Skeletal muscle satellite cell (primary cell): ENCODE results near the gene RAB26. TPM values are rescaled to one million over a fixed set of nuclear protein-coding genes. Genes with fewer than 3 reads are reported as not detected.
A peak's percentile ranks its signal among the peaks of the same experiment; 100 is the strongest.
"Not testable (repeated sequence)": the region's sequence is repeated elsewhere in the genome, so short reads cannot be mapped to it uniquely, and the experiment has no call there.

Experiments
- H3K27me3 ChIP-seq: 2 replicates; pipeline ENCODE4 v1.7.0; 2013; ENCODE audit warnings: low read length; ENCODE audit not compliant: control insufficient read depth, insufficient read depth
- H3K36me3 ChIP-seq: 2 replicates; pipeline ENCODE4 v1.7.0; 2013; ENCODE audit warnings: mild to moderate bottlenecking, control low read depth, low read length; ENCODE audit not compliant: insufficient read depth
- H3K4me1 ChIP-seq: 2 replicates; pipeline ENCODE4 v1.7.0; 2013; ENCODE audit warnings: low read length; ENCODE audit not compliant: control insufficient read depth, insufficient read depth
- H3K4me2 ChIP-seq: 2 replicates; pipeline ENCODE4 v1.7.0; 2013; ENCODE audit warnings: mild to moderate bottlenecking, low read length
- H3K4me3 ChIP-seq: 2 replicates; pipeline ENCODE4 v1.7.0; 2013; ENCODE audit warnings: low read length
- H3K9ac ChIP-seq: 2 replicates; pipeline ENCODE4 v1.7.0; 2013; ENCODE audit warnings: mild to moderate bottlenecking, low read depth, low read length, moderate library complexity
- H3K9me3 ChIP-seq: replicated peaks from 2 replicates; pipeline ENCODE4 v1.7.0; 2013; ENCODE audit warnings: mild to moderate bottlenecking, control low read depth, low read length
- total RNA-seq: library from RNA; depleted of rRNA; stranded (reverse); fragments of >200 nt; gene quantifications from 2 replicates; pipeline ENCODE4 v1.2.3, GENCODE V29; 2012; rRNA removed

Gene RAB26, protein sequence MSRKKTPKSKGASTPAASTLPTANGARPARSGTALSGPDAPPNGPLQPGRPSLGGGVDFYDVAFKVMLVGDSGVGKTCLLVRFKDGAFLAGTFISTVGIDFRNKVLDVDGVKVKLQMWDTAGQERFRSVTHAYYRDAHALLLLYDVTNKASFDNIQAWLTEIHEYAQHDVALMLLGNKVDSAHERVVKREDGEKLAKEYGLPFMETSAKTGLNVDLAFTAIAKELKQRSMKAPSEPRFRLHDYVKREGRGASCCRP
- total RNA-seq: 0.66 TPM in 1 of 2 replicates, not detected in the other

DNA sequence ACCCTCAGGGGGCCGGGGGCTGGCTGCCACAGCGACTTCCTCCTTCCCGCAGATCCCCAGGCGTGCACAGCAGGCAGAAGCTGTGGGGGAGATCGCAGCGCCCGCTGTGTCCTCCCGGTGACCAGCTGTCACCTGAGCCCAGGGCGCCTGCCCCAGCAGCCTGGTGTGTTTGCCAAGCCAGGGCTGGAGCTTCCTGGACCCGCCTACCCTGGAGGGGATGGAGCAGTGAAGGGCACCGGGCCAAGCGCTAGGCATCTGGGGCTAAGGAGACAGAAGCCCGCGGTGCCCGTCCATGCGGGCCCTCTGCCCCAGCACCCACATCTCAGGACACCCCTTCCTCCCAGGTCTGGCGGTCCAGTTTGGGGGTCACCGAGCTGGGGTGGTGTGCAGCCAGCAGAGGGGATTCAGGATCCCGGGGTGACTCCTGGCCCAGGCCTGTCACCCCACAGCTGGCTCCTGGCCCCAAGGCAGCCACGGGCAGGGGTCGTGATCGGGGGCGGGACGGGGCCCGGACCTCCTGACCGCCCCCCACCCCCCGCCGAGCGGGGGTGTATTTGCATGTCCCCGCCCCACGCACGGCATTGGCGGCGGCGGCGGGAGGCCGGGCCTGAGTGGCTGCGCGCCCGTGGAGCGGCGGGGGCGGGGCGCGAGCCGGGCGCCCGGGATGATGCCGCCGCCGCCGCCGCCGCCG is at the start of gene RAB26:
Gene RAB26 (plus strand): TSS at position 645 of the 691 bp plus-strand sequence. CDS start 159 bp downstream, outside the sequence.
- H3K27me3 ChIP-seq: no peaks in the 10 kb centered on the region
- H3K9me3 ChIP-seq: no peaks in the 10 kb centered on the region
- peak within 1 kb of the TSS; percentile 64 for H3K4me3 ChIP-seq
- peaks cover 18% of the 10 kb centered on the region for H3K36me3 ChIP-seq
- peak within 1 kb of the TSS; percentile 48 for H3K9ac ChIP-seq
- H3K4me2 ChIP-seq: peak within 1 kb of the TSS; percentile 90
- H3K4me1 ChIP-seq: peaks cover 40% of the 10 kb centered on the region

DNA sequence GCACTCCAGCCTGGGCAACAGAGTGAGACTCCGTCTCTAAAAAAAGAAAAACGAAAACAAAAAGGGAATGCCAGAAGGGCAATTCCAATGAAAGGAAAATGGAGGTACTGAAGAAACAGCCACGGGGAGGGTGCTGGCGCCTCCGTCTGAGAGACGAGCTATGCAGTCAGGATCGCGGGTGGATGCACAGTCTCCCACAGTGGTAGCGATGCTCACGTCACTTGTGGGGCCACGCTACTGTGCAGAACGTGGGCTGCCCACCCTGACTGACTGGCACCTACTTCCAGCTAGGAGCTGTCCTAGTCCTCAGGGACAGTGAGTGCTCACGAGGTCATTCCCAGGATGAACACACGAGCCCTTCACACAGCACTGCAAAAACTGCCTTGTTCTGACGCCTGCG is 46.8 kb upstream of the RAB26 start:
- not testable (repeated sequence) for H3K4me2 ChIP-seq, H3K4me3 ChIP-seq, H3K9ac ChIP-seq, H3K27me3 ChIP-seq, H3K9me3 ChIP-seq, H3K4me1 ChIP-seq
- H3K36me3 ChIP-seq: peaks cover 20% of the 10 kb centered on the region

DNA sequence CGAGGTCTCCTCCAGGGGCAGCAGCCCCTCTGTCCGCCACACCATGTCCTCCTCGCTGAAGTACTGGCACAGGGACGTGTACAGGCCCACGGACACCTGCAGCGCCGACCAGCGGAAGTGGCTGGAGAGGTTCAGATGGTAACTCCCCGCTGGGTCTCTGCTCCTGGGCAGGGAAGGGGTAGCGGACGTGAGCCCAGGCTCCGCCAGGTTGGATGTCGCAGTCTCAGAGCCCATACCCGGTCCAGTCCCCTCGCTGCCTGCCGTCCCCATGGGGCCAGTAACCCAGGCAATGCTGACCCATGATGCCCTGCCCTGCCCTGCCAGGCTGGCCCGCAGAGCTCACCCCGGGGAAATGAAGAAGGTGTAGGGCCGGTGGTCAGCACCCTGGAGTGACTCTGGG is 46.0 kb upstream of the RAB26 start:
- H3K36me3 ChIP-seq: peaks cover 13% of the 10 kb centered on the region
- no peaks in the 10 kb centered on the region for H3K9me3 ChIP-seq
- no peak overlapping the region for H3K9ac ChIP-seq
- no peaks in the 10 kb centered on the region for H3K27me3 ChIP-seq
- peaks cover 8% of the 10 kb centered on the region for H3K4me1 ChIP-seq
- H3K4me3 ChIP-seq: no peak overlapping the region
- no peak overlapping the region for H3K4me2 ChIP-seq

DNA sequence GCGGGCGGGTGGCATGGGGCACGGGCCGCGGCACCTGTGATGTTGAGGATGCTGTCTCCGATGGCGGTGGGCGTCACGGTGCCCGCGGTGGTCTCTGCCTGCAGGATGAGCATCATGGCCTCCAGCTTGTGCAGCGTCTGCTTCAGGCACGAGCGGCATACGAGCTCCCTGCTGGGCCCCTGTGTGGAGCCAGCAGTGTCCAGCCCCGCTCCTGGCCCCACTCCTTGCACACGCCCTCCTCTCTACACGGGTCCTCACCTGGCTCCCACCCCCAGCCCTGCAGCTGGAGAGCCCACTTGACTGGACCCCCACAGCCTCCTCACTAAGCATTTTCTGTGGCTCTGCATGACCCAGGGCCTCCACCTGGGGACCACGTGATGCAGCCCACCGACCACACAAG is 44.0 kb upstream of the RAB26 start:
- H3K4me2 ChIP-seq, H3K4me3 ChIP-seq, H3K9me3 ChIP-seq, H3K27me3 ChIP-seq, H3K9ac ChIP-seq: not testable (repeated sequence)
- peaks cover 21% of the 10 kb centered on the region for H3K36me3 ChIP-seq
- H3K4me1 ChIP-seq: peaks cover 10% of the 10 kb centered on the region

DNA sequence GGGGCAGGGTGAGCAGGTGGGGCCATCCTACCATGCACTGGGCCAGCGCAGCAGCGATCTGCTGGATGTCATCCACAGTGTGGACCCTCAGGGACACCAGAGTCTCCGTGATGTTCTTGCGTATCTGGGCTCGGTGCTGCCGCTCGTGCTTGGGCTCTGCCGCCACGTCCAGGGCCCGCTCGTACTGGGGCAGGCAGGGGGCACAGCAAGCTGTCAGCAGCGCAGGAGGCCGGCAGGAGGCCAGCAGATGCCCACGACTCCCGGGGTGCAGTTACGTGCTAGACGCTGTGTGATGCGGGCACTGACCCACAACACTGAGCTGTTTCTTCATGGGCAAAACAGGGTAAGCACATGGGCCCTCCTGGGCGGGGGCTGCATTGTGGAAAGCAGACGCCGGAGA is 43.1 kb upstream of the RAB26 start:
- not testable (repeated sequence) for H3K9ac ChIP-seq, H3K4me3 ChIP-seq, H3K9me3 ChIP-seq, H3K27me3 ChIP-seq, H3K4me2 ChIP-seq
- Histone ChIP-seq H3K4me1 (peaks cover 10% of the 10 kb centered on the region), H3K36me3 (peaks cover 22% of the 10 kb centered on the region)

DNA sequence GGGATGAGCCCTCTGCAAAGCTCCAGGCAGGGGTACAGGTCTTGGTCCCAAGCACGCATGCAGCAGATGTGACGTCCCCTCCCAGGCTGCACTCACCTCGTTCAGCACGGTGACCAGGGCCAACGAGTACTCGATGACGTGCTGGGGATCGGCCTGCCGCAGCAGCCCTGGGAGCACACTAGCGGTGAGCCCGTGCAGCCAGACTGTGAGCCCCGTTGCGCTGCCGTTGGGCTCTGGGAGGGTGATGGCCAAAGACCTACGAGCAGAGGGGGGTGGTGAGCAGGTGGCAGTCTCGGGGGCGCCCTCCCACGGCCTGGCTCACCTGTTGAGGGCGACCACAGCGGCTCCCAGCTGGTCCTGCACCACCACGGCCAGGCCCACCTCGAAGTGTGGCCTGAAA is 42.7 kb upstream of the RAB26 start:
- peaks cover 19% of the 10 kb centered on the region for H3K36me3 ChIP-seq
- H3K9ac ChIP-seq: not testable (repeated sequence)

DNA sequence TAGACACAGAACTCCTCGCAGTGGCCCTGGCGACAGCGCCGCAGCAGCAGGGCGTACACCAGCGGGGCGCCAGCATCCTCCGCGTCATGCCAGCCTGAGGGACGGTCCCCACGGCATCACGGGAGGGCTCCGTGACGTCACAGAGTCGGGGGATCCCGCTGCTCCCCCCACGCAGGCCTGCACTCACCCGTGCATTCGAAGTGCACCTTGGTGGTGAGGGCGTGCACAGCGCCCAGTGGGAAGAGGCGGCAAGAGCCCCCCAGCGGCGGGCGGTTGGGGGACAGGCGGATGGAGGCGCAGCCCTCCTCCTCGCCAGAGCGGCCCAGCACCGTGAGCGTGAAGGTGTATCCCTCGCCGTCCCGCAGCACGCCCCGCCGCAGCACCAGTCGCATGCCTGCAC is 42.2 kb upstream of the RAB26 start:
- not testable (repeated sequence) for H3K9ac ChIP-seq, H3K4me2 ChIP-seq, H3K9me3 ChIP-seq, H3K4me3 ChIP-seq, H3K27me3 ChIP-seq
- peaks cover 18% of the 10 kb centered on the region for H3K36me3 ChIP-seq
- peaks cover 10% of the 10 kb centered on the region for H3K4me1 ChIP-seq

More for the DNA sequence above, 42.7 kb upstream of the RAB26 start:
- not testable (repeated sequence) for H3K27me3 ChIP-seq, H3K9me3 ChIP-seq, H3K4me3 ChIP-seq, H3K4me2 ChIP-seq
- peaks cover 10% of the 10 kb centered on the region for H3K4me1 ChIP-seq

DNA sequence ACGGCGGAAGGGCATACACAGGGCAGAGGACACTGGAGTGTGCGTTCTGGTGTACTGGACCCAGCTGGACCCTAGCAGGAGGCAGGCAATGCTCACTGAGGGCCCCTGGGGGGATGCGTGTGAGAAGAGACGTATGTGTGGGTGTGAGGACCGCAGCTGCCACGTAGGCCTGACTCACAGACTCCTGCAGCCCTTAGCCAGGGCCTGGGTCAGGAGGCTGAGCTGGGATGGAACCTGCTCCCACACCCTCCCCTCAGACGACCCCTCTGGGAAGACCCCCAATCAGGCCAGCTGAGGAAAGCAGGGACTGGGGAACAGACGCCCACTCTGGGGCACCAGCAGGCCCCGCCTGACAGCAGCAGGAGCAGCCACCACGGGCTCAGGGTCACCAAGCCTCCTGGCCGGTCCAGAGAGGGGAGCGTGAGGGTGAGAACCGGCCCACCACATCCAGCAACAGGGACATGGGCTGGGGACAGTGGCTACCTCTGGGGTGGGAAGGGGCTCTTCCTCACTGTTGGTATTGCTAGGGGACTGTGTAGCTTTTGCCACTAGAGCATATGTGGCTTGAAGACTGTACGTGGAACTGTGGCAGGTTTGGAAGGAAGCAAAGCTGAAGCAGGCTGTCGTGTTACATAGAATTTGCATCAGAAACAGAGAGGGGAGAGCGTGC is 41.2 kb upstream of the RAB26 start:
- H3K4me1 ChIP-seq: peaks cover 10% of the 10 kb centered on the region
- H3K36me3 ChIP-seq: peaks cover 15% of the 10 kb centered on the region
- peak overlapping the region; percentile 64 for H3K4me2 ChIP-seq
- H3K9ac ChIP-seq, H3K9me3 ChIP-seq, H3K27me3 ChIP-seq, H3K4me3 ChIP-seq: not testable (repeated sequence)

DNA sequence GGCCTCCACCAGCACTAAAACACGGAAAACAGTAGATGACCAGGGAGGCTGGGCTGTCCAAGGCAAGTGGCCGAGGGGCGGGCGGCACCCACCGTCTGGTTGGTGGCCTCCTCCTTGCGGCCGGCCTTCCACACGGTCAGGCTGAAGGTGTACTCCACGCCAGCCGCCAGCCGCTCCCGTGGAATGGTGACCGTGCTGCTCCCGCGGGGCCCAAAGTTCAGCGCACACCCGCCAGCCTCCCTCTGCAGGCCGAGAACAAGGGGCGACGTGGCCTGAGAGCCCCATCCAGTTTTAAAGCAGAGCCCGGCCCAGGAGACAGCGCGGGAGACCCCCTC is 40.7 kb upstream of the RAB26 start:
- not testable (repeated sequence) for H3K4me3 ChIP-seq, H3K27me3 ChIP-seq, H3K9ac ChIP-seq, H3K9me3 ChIP-seq, H3K4me2 ChIP-seq
- peaks cover 10% of the 10 kb centered on the region for H3K4me1 ChIP-seq
- H3K36me3 ChIP-seq: peaks cover 15% of the 10 kb centered on the region

DNA sequence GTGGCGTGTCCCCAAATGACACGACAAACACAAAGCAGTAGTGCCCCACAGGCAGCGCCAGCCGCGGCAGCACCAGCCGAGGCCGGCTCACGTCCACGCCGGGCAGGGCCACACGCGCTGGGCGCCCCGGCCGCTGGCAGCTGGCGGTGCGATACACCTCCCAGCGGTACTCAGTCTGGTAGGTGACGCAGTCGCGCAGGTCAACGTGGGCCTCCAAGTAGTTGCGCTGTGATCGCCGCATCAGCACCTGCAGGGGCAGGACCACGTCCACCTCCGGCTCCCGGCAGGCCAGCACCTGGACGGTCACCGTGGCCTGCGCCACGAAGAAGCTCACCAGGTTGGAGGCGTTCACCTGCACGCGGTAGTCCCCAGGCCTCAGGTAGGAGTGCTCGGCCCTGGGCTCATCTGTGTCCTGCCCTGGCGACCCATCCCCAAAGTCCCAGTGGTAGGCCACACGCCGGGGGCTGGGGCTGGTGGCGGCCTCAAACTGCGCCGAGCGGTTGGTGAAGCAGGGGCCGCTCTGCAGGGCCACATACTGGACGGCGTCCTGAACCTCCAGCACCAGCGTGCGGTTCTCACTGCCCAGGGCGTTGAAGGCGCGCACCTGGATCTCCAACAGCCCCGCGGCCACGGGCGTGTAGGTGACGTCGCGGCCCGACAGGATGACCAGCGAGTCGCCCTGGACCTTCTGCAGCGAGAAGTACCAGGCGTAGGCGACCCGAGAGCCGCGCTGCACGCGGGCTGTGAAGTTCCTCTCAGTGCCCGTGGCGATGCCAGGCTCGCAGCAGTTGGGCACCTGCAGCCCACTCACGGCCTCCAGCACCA is 39.8 kb upstream of the RAB26 start:
- H3K4me2 ChIP-seq, H3K9me3 ChIP-seq, H3K9ac ChIP-seq, H3K4me3 ChIP-seq, H3K27me3 ChIP-seq: not testable (repeated sequence)
- peaks cover 15% of the 10 kb centered on the region for H3K36me3 ChIP-seq
- peaks cover 10% of the 10 kb centered on the region for H3K4me1 ChIP-seq

DNA sequence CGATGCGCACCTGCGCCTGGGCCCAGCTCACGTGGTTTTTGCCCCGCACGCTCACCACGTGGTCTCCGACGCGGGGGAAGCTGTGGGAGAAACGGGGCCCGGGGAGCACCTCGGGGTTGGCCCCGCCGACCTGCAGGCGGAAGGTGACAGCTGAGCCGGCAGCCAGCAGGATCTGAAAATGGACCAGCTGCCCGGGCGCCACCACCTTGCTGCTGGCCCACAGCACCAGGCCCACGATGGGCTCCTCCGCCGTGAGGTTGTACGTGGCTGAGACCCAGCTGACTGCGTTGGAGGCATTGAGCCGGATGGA is 39.2 kb upstream of the RAB26 start:
- H3K4me2 ChIP-seq, H3K27me3 ChIP-seq, H3K4me3 ChIP-seq, H3K9ac ChIP-seq, H3K9me3 ChIP-seq: not testable (repeated sequence)
- H3K4me1 ChIP-seq: peaks cover 10% of the 10 kb centered on the region
- H3K36me3 ChIP-seq: peaks cover 15% of the 10 kb centered on the region
